ENCODE measurements around the gene DCTN3. TPM values are rescaled to one million over a fixed set of nuclear protein-coding genes. Genes with fewer than 3 reads are reported as not detected.

DCTN3 gene
- polyA plus RNA-seq, 3 donors: 120 to 174 (median 143) TPM

GRCh38 chr9:34633166-34633565 is 12.9 kb upstream of the DCTN3 start:
- Histone ChIP-seq H3K4me2 (replicated peaks; ENCODE audit: extremely low read depth, low read length, poor library complexity, severe bottlenecking) (no peak overlapping the region), H2AFZ (ENCODE audit: insufficient read depth, low read depth, low read length, poor library complexity, severe bottlenecking) (no peak overlapping the region), H3K27ac (ENCODE audit: low read depth in 1 of 2, low read length in 2 of 2) (no peak overlapping the region), H3K79me2 (ENCODE audit: insufficient read depth, low read length) (peaks cover 15% of the 10 kb centered on the region), H3K9ac (ENCODE audit: insufficient read depth, low read length, poor library complexity, severe bottlenecking) (no peak overlapping the region), H4K20me1 (ENCODE audit: insufficient read depth, low read length) (no peaks in the 10 kb centered on the region), H3K9me3 (replicated peaks in 1 of 2; ENCODE audit: control insufficient read depth in 1 of 2, insufficient read depth in 1 of 2, low read length in 2 of 2) (peaks cover 0 to 12% of the 10 kb centered on the region in 2 donors), H3K4me1 (ENCODE audit: control insufficient read depth in 1 of 2, insufficient read depth in 2 of 2, low read length in 2 of 2) (peaks cover 14 to 28% of the 10 kb centered on the region in 2 donors), H3K4me3 (replicated peaks in 1 of 3; ENCODE audit: low read depth in 2 of 3, low read length in 3 of 3) (no peak overlapping the region), H3K27me3 (ENCODE audit: control insufficient read depth in 2 of 2, insufficient read depth in 2 of 2, low read length in 2 of 2) (peaks cover 24 to 40% of the 10 kb centered on the region in 2 donors), H3K36me3 (replicated peaks in 1 of 2; ENCODE audit: control insufficient read depth in 1 of 2, insufficient read depth in 2 of 2, low read length in 2 of 2) (peaks cover 0 to 13% of the 10 kb centered on the region in 2 donors)
- H3K36me3 Mint-ChIP-seq: peaks cover 15 to 17% of the 10 kb centered on the region in 2 donors
- peaks cover 33% of the 10 kb centered on the region for H3K4me1 Mint-ChIP-seq
- peaks cover 0 to 14% (median 4%) of the 10 kb centered on the region in 7 donors for H3K9me3 Mint-ChIP-seq
- peak overlapping the region in 2 of 7 donors; percentile 30 to 43 for H3K27ac Mint-ChIP-seq
- no peak for DNase-seq
- TF ChIP-seq CTCF (IDR thresholded peaks at IDR 0.05): no peak
- intact Hi-C loops (cut with micrococcal nuclease): no loop called here
- peaks cover 35 to 45% (median 45%) of the 10 kb centered on the region in 3 donors for H3K27me3 Mint-ChIP-seq (ENCODE audit: low read depth in 3 of 3)
- 85% methylated on average over 3 of the region's 5 CpGs for WGBS (ENCODE audit: insufficient coverage)
- no peak overlapping the region for H3K4me3 Mint-ChIP-seq

GRCh38 chr9:34630402-34631154 is 10.3 kb upstream of the DCTN3 start:
- no peak for DNase-seq
- 54% methylated on average over 4 of the region's 5 CpGs for WGBS (ENCODE audit: insufficient coverage)
- Histone ChIP-seq H3K27ac (ENCODE audit: low read depth in 1 of 2, low read length in 2 of 2) (no peak overlapping the region), H3K4me2 (replicated peaks; ENCODE audit: extremely low read depth, low read length, poor library complexity, severe bottlenecking) (no peak overlapping the region), H3K27me3 (ENCODE audit: control insufficient read depth in 2 of 2, insufficient read depth in 2 of 2, low read length in 2 of 2) (peaks cover 50 to 66% of the 10 kb centered on the region in 2 donors), H2AFZ (ENCODE audit: insufficient read depth, low read depth, low read length, poor library complexity, severe bottlenecking) (no peak overlapping the region), H3K36me3 (replicated peaks in 1 of 2; ENCODE audit: control insufficient read depth in 1 of 2, insufficient read depth in 2 of 2, low read length in 2 of 2) (peaks cover 0 to 9% of the 10 kb centered on the region in 2 donors), H3K9ac (ENCODE audit: insufficient read depth, low read length, poor library complexity, severe bottlenecking) (no peak overlapping the region), H3K4me3 (replicated peaks in 1 of 3; ENCODE audit: low read depth in 2 of 3, low read length in 3 of 3) (no peak overlapping the region), H3K4me1 (ENCODE audit: control insufficient read depth in 1 of 2, insufficient read depth in 2 of 2, low read length in 2 of 2) (peaks cover 0 to 10% of the 10 kb centered on the region in 2 donors), H3K9me3 (replicated peaks in 1 of 2; ENCODE audit: control insufficient read depth in 1 of 2, insufficient read depth in 1 of 2, low read length in 2 of 2) (peaks cover 0 to 20% of the 10 kb centered on the region in 2 donors), H4K20me1 (ENCODE audit: insufficient read depth, low read length) (no peaks in the 10 kb centered on the region), H3K79me2 (ENCODE audit: insufficient read depth, low read length) (no peaks in the 10 kb centered on the region)
- Mint-ChIP-seq H3K4me1 (peaks cover 18% of the 10 kb centered on the region), H3K36me3 (peaks cover 12 to 18% of the 10 kb centered on the region in 2 donors), H3K9me3 (peaks cover 0 to 21% (median 4%) of the 10 kb centered on the region in 7 donors), H3K27me3 (ENCODE audit: low read depth in 3 of 3) (peaks cover 61 to 71% (median 71%) of the 10 kb centered on the region in 3 donors), H3K27ac (peak overlapping the region in 1 of 7 donors; percentile 10), H3K4me3 (peak overlapping the region in 1 of 2 donors; percentile 87)
- TF ChIP-seq CTCF (IDR thresholded peaks at IDR 0.05): no peak
- intact Hi-C loops (cut with micrococcal nuclease): no loop called here

Measured in CD14-positive monocyte (primary cell).